GM12878 (cell line): ENCODE results near the gene FAM118A. TPM values are rescaled to one million over a fixed set of nuclear protein-coding genes. Genes with fewer than 3 reads are reported as not detected.

Source experiments
- ATF7 ChIP-seq: fragments of 450-650 bp; IDR thresholded peaks from 2 replicates; pipeline ENCODE4 v1.6.1; 2016; ENCODE audit warnings: low read depth, mild to moderate bottlenecking
- BCL3 ChIP-seq: IDR thresholded peaks from 2 replicates; pipeline ENCODE4 v1.6.1; 2011; ENCODE audit warnings: borderline replicate concordance, low read depth, mild to moderate bottlenecking, moderate library complexity, low read length; ENCODE audit not compliant: insufficient read depth, poor library complexity, severe bottlenecking
- BHLHE40 ChIP-seq, 2 experiments: fragments of 450-650 bp in 1 of 2; IDR thresholded peaks; 2 replicates each; pipeline ENCODE4 v1.6.1; 2011 to 2017; ENCODE audit warnings: low read depth in 2 of 2, borderline replicate concordance in 1 of 2, improper control_type of control experiment in 1 of 2, low read length in 1 of 2, mild to moderate bottlenecking in 1 of 2
- DPF2 ChIP-seq: fragments of 450-650 bp; IDR thresholded peaks from 2 replicates; pipeline ENCODE4 v1.6.1; 2017; ENCODE audit warnings: mild to moderate bottlenecking
- E4F1 ChIP-seq: fragments of 450-650 bp; IDR thresholded peaks from 2 replicates; pipeline ENCODE4 v1.6.1; 2018; ENCODE audit warnings: borderline replicate concordance, mild to moderate bottlenecking; ENCODE audit not compliant: partially characterized antibody
- EZH2 ChIP-seq: IDR thresholded peaks from 2 replicates; pipeline ENCODE4 v1.6.1; 2012; ENCODE audit warnings: low read depth, mild to moderate bottlenecking, control low read depth, inconsistent platforms, low read length, borderline replicate concordance; ENCODE audit not compliant: control insufficient read depth
- IRF3 ChIP-seq: fragments of 450-650 bp; IDR thresholded peaks from 2 replicates; pipeline ENCODE4 v1.6.1; 2014; ENCODE audit warnings: mild to moderate bottlenecking
- JUNB ChIP-seq: IDR thresholded peaks from 2 replicates; pipeline ENCODE4 v1.6.1; 2016; ENCODE audit warnings: antibody characterized with exemption, mild to moderate bottlenecking
- KLF5 ChIP-seq: fragments of 450-650 bp; IDR thresholded peaks from 2 replicates; pipeline ENCODE4 v1.6.1; 2014; ENCODE audit warnings: mild to moderate bottlenecking; ENCODE audit not compliant: partially characterized antibody
- MTA3 ChIP-seq: IDR thresholded peaks from 2 replicates; pipeline ENCODE4 v1.6.1; 2012; ENCODE audit warnings: low read length, inconsistent platforms, borderline replicate concordance
- PKNOX1 ChIP-seq: fragments of 450-650 bp; IDR thresholded peaks from 2 replicates; pipeline ENCODE4 v1.6.1; 2016; ENCODE audit warnings: mild to moderate bottlenecking
- RUNX3 ChIP-seq: IDR thresholded peaks from 2 replicates; pipeline ENCODE4 v1.6.1; 2012; ENCODE audit warnings: low read length, inconsistent platforms
- TBL1XR1 ChIP-seq: IDR thresholded peaks from 2 replicates; pipeline ENCODE4 v1.6.1; 2012; ENCODE audit warnings: low read depth, low read length, improper control_type of control experiment
- TCF12 ChIP-seq: IDR thresholded peaks from 2 replicates; pipeline ENCODE4 v1.6.1; 2011; ENCODE audit warnings: low read depth, mild to moderate bottlenecking, low read length
- YBX1 ChIP-seq: fragments of 450-650 bp; IDR thresholded peaks from 2 replicates; pipeline ENCODE4 v1.6.1; 2016; ENCODE audit warnings: antibody characterized with exemption
- polyA plus RNA-seq, 11 experiments: library from polyadenylated mRNA; depleted of rRNA in 4 of 11; unstranded in 6 of 11; stranded (reverse) in 5 of 11; fragments of >200 nt; fragmentation: Nextera tagmentation in 4 of 11; fragmentation: Illumina TruSeq in 1 of 11; extraction: Ambion mirVana in 4 of 11; extraction: Trizol in 1 of 11; gene quantifications; 1 replicate in 1 of 11; 2 replicates in 10 of 11; pipeline versions ENCODE4 v1.2.1 to v1.2.3, GENCODE V29; 2011 to 2016; ENCODE audit warnings: inconsistent platforms in 2 of 11, missing spikeins in 2 of 11, low read depth in 1 of 11
- total RNA-seq, 4 experiments: library from RNA; depleted of rRNA in 3 of 4; stranded (reverse); fragments of >200 nt in 3 of 4; fragmentation: Illumina TruSeq in 1 of 4; extraction: Trizol in 1 of 4; gene quantifications; 2 replicates each; pipeline versions ENCODE4 v1.2.1 to v1.2.3, GENCODE V29; 2013 to 2021
- TF ChIP-seq, protein P1 (sequence below): IDR thresholded peaks from 2 replicates; pipeline ENCODE4 v1.6.1; 2011; ENCODE audit warnings: mild to moderate bottlenecking, low read depth, low read length, moderate library complexity; ENCODE audit not compliant: insufficient replicate concordance
- TF ChIP-seq, protein P2 (sequence below): IDR thresholded peaks from 2 replicates; pipeline ENCODE4 v1.6.1; 2012; ENCODE audit warnings: low read depth, low read length, improper control_type of control experiment

FAM118A gene
- total and polyA plus RNA-seq, 10 of the 15 experiments (the other 5 are each of a cell fraction or from before 2014, with no cell fraction given): 17.4 to 332 (median 56.6) TPM

GRCh38 chr22:45318558-45319323, 9.0 kb downstream of the FAM118A start (continued):
- peak; percentile 58; the same call in 1 of the 2 replicates for TF ChIP-seq MTA3
- no peak for TF ChIP-seq YBX1
- peak; percentile 17; the same call in 1 of the 2 replicates for TF ChIP-seq PKNOX1
- no peak for TF ChIP-seq EZH2
- TF ChIP-seq BHLHE40 (IDR thresholded peaks at IDR 0.05; ENCODE audit: borderline replicate concordance in 1 of 2, low read depth in 2 of 2, low read length in 1 of 2): peak; percentile 33 to 63; a peak in 3 of 4 replicates
- TF ChIP-seq DPF2: peak; percentile 93
- TF ChIP-seq, protein P1, sequence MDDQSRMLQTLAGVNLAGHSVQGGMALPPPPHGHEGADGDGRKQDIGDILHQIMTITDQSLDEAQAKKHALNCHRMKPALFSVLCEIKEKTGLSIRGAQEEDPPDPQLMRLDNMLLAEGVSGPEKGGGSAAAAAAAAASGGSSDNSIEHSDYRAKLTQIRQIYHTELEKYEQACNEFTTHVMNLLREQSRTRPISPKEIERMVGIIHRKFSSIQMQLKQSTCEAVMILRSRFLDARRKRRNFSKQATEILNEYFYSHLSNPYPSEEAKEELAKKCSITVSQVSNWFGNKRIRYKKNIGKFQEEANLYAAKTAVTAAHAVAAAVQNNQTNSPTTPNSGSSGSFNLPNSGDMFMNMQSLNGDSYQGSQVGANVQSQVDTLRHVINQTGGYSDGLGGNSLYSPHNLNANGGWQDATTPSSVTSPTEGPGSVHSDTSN: no peak
- TF ChIP-seq TCF12: 0 out of 2 replicates have a peak, but pooled peaks have one; percentile 23
- 0 out of 2 replicates have a peak, but pooled peaks have one; percentile 7 for TF ChIP-seq TBL1XR1
- no peak for TF ChIP-seq BCL3
- peak; percentile 97 for TF ChIP-seq ATF7
- TF ChIP-seq IRF3: no peak
- no peak for TF ChIP-seq E4F1
- TF ChIP-seq JUNB: peak; percentile 47
- TF ChIP-seq, protein P2, sequence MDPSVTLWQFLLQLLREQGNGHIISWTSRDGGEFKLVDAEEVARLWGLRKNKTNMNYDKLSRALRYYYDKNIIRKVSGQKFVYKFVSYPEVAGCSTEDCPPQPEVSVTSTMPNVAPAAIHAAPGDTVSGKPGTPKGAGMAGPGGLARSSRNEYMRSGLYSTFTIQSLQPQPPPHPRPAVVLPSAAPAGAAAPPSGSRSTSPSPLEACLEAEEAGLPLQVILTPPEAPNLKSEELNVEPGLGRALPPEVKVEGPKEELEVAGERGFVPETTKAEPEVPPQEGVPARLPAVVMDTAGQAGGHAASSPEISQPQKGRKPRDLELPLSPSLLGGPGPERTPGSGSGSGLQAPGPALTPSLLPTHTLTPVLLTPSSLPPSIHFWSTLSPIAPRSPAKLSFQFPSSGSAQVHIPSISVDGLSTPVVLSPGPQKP: peak; percentile 61; the same call in 1 of the 2 replicates
- peak; percentile 53 for TF ChIP-seq KLF5
- TF ChIP-seq RUNX3: peak; percentile 96
